Right ventricle myocardium inferior (tissue), 1 donor: ENCODE data around the gene GPC6. TPM values are rescaled to one million over a fixed set of nuclear protein-coding genes. Genes with fewer than 3 reads are reported as not detected.
A peak's percentile ranks its signal among the peaks of the same experiment; 100 is the strongest.

Source experiments
- ATAC-seq: fragments of 200-7000 bp; cut with Tn5 transposase; one replicate; pipeline ENCODE4 v1.9.1; 2020; ENCODE audit warnings: mild to moderate bottlenecking, moderate library complexity
- DNase-seq: peaks from one replicate; pipeline ENCODE4 v3.0.0; 2021; ENCODE audit errors: missing footprints
- intact Hi-C: fragments of 100-400 bp; cut with DNase I; formaldehyde crosslinking; loops from one replicate; pipeline ENCODE4 v1.11.0; 2022
- total RNA-seq: library from RNA; stranded (reverse); fragmentation: NEBNext Ultra II Directional; extraction: Animal tissue kit (Norgen Biotek cat#: 25700); gene quantifications from one replicate; pipeline ENCODE4 v1.2.1, GENCODE V29; 2021
- donor health status: DM: no; HTN: yes; CAD: no; lungs with severe emphysema.

GPC6 gene
- total RNA-seq, 1 donor from 2014 or later, result 2.6 TPM

- DNase-seq (no peak), ATAC-seq (no peak)
- intact Hi-C loops, result no loop called here
Measured at GRCh38 chr13:94113245-94113644, 886.6 kb downstream of the GPC6 start.

DNA sequence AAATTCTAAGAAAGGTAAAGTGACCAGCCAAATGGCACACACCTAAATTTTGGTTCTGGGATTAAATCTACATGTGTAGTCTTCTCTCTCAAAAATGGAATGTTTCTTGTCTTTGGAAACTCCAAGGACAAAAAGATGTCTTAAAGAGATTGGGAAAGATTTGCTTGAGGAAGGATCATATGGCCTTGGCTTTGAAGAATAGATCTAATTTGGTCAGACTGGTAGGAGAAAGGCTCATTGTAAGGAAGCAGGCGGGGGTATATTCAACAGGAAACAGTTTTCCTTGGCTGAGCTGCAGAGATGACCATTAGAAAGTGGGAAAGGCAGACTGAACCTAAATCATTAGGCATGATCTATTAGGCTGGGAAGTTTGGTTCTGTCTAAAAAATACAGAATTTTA is 887.6 kb downstream of the GPC6 start:
- intact Hi-C loops, result no loop called here
- ATAC-seq (no peak), DNase-seq (no peak)

DNA sequence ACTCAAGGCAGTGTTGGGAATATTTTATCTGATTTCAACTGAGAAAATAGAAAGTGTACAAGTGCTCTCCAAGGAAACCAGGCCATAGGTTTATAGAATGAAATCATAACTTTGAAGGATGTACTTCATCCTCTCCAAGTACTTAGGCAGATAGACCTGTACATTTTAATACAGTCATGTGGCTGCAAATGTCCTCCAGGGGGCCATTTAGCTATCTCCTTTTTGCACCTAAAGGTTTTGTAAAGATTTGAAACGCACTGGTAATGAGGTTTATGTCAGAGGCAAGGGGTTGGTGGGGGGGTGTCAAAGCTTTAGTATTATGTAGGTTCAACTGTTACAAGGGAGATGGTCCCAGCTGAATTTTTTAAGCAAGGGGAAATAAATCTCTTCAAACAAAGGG is 888.4 kb downstream of the GPC6 start:
- DNase-seq, result no peak
- intact Hi-C loops, result no loop called here
- no peak for ATAC-seq

- intact Hi-C loops, result no loop called here
- ATAC-seq (peak; percentile 42), DNase-seq (no peak)
Measured at GRCh38 chr13:94119360-94119936, 892.8 kb downstream of the GPC6 start.

DNA sequence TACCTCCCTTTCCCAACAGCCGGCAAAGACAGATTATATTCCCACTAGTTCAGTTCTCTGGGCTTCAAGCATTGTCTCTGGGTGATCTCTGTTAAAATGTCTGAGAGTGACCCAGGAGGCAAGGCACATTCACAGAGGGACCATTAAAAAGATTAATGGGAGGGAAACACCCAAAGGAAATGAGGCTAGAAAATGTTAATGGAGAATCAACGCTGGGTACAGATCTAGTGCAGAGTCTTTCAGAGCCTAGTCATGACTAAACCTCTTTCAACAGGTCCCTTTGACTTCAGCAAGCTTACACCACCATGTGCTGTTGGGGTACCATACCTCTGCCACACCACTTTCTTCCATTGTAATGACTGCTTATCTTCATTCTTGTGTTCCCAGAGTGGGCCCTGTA is 894.3 kb downstream of the GPC6 start:
- ATAC-seq (no peak), DNase-seq (no peak)
- intact Hi-C loops, result no loop called here

DNA sequence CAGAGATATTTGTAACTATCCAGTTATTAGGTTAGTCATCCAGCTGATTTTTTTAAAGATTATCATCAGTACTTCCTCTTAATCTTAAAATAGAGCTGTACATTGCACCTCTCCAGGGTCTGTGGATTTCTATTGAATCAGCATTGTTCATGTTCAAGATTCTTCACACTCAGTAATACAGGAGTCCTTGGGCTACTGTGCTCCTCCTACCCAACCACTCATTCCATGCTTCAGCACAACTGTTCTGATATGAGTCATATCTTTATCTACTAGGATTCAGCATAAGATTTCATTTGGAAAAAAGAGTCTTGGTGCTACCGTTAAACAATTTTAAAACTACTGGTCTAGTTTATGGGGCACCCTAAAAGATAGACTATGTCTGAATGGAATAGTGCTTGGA is 895.1 kb downstream of the GPC6 start:
- ATAC-seq (no peak), DNase-seq (no peak)
- intact Hi-C loops, result no loop called here

DNA sequence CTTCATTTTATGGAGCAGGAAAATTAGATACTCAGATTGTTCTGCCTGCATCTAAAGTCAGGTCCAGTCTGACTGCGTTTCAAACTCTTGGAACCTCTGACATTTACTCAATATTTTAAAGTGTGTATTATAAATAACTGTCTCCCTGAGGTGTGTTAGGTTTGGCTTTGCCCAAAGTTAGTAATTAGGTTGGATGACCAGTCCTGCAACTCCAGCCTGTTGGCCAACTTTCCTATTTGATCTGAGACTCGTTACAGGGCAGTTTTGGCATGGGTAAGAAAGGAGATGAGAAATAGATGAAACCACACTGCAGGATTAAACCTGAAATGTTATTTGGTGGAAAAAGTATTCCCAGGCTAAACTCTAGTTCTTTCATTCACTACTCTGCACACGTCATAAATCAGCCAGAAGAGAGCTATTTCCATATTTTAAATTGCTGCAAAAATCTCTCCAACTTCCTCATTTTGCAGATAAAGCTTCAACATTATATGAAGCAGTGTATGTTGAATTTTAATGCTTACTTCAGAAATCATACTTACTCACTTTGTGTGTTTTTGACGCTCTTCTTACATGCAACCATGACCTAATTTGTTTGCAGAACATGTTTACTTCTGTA is 895.8 kb downstream of the GPC6 start:
- no peak for DNase-seq
- ATAC-seq, result no peak
- intact Hi-C loops, result no loop called here

GRCh38 chr13:94123557-94123956 is 897.0 kb downstream of the GPC6 start:
- DNase-seq, result no peak
- intact Hi-C loops, result no loop called here
- no peak for ATAC-seq

- ATAC-seq, result peak; percentile 97
- intact Hi-C loops, result no loop called here
- no peak for DNase-seq
Measured at GRCh38 chr13:94128430-94128829, 901.8 kb downstream of the GPC6 start.

- ATAC-seq (peak; percentile 26), DNase-seq (no peak)
- intact Hi-C loops, result no loop called here
Measured at GRCh38 chr13:94129490-94129894, 902.9 kb downstream of the GPC6 start.

- intact Hi-C loops, result no loop called here
- ATAC-seq, result no peak
- no peak for DNase-seq
Measured at GRCh38 chr13:94138831-94139230, 912.2 kb downstream of the GPC6 start.

- intact Hi-C loops, result no loop called here
- DNase-seq (no peak), ATAC-seq (no peak)
Measured at GRCh38 chr13:94139393-94139995, 912.9 kb downstream of the GPC6 start.

GRCh38 chr13:94140027-94140426 is 913.4 kb downstream of the GPC6 start:
- ATAC-seq (no peak), DNase-seq (no peak)
- intact Hi-C loops, result no loop called here

DNA sequence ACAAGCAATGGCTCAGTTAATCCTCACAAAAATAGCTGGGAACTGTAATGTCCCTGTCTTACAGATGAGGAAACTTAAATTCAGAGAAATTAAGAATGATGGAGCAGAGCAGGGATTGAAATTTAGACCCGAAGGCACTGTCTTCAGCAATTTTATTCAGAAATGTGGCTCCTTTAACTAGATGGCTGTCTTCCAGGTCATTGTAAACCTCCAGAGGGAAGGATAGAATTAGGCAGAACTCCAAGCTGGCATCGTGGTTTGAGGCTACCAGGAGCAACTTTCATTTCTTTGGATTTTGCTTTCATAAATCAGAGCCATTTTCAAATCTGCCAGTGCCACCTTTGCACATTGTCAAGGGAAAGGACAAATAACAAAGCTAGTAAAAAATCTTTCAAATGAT is 913.9 kb downstream of the GPC6 start:
- ATAC-seq (no peak), DNase-seq (no peak)
- intact Hi-C loops, result no loop called here

- DNase-seq (no peak), ATAC-seq (no peak)
- intact Hi-C loops, result no loop called here
Measured at GRCh38 chr13:94143624-94144350, 917.2 kb downstream of the GPC6 start.

GRCh38 chr13:94145966-94146365 is 919.4 kb downstream of the GPC6 start:
- DNase-seq, result no peak
- intact Hi-C loops, result no loop called here
- no peak for ATAC-seq

GRCh38 chr13:94153586-94153985 is 927.0 kb downstream of the GPC6 start:
- no peak for DNase-seq
- intact Hi-C loops, result no loop called here

GRCh38 chr13:94154367-94154766 is 927.8 kb downstream of the GPC6 start:
- intact Hi-C loops, result no loop called here
- ATAC-seq (no peak), DNase-seq (no peak)

More at GRCh38 chr13:94153586-94153985, 927.0 kb downstream of the GPC6 start:
- ATAC-seq, result no peak

- intact Hi-C loops, result no loop called here
- ATAC-seq, result peak; percentile 93
- DNase-seq, result no peak
Measured at GRCh38 chr13:94157705-94158218, 931.2 kb downstream of the GPC6 start.

DNA sequence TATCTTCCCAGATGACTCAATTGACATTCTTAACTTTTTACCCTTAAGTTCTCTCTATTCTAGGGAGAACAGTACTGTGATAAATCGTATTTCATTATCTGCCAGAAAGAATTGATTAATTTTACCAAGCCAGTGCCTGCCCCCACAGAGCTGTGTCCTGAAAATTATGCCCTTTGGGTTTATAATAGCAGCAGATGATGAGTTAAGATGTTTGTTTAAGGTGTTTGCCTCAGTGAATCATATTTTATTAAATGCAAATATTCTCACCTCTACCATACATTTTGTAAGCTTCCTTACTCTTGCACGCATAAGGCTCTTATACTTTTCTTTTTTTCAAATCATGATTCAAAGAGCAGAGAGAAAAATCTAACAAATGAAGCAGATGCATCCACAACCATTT is 934.3 kb downstream of the GPC6 start:
- intact Hi-C loops, result no loop called here
- ATAC-seq (no peak), DNase-seq (no peak)
